Measurements from ENCODE around the gene SEC63. TPM values are rescaled to one million over a fixed set of nuclear protein-coding genes. Genes with fewer than 3 reads are reported as not detected.

The SEC63 gene
- total and polyA plus RNA-seq, 2 of the 4 experiments (the other 2 are of a cell fraction): 8.6 to 22.4 TPM

DNA sequence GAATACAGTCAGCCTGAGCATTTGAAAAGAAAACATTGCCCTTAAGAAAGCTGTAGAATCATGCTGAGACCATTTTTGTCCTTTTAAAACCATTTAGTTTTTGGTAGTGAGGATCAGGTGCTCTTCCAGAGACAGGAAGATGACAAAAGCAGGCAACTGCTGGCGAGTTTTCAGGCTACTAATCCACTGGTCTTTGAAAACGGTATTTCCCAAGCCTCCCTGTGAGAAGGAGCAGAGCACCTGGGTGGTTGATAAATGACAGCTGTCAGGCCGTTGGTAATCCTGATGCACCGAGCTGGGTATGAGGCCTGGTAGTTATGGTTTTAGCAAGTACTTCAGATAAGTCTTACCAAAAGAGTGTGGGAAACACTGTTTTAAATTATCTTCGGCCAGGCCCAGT lies 10.1 kb upstream of the SEC63 start:
- 80% methylated on average over 1 of the region's 5 CpGs; no CpG with 5 or more reads in 1 of the 2 experiments for whole genome bisulfite sequencing, 2 experiments (ENCODE audit: extremely low coverage in 2 of 2, insufficient read length in 1 of 2)
- Histone ChIP-seq H4K91ac (ENCODE audit: insufficient read depth, low read depth, low read length) (no peak overlapping the region), H2AFZ (replicated peaks; ENCODE audit: low read length, poor library complexity) (no peak overlapping the region), H2AK5ac (ENCODE audit: low read depth, low read length) (no peak overlapping the region), H3K27me3 (ENCODE audit: control insufficient read depth, insufficient read depth, low read length) (peaks cover 3% of the 10 kb centered on the region), H2AK9ac (replicated peaks; ENCODE audit: low read depth, low read length, poor library complexity) (no peak overlapping the region), H3K9me1 (ENCODE audit: insufficient read depth, low read length) (no peaks in the 10 kb centered on the region), H3K23ac (ENCODE audit: low read depth, low read length) (no peak overlapping the region), H3K56ac (ENCODE audit: extremely low read depth, insufficient read depth, low read length) (no peak overlapping the region), H3K4ac (ENCODE audit: low read depth, low read length) (no peak overlapping the region), H2BK15ac (ENCODE audit: low read depth, low read length) (no peak overlapping the region), H3K14ac (replicated peaks; ENCODE audit: low read depth, low read length) (no peak overlapping the region), H3K36me3 (ENCODE audit: control insufficient read depth, insufficient read depth, low read length) (no peaks in the 10 kb centered on the region), H3K9ac (ENCODE audit: low read depth, low read length) (no peak overlapping the region), H3K79me1 (ENCODE audit: low read depth in 1 of 2, low read length in 2 of 2) (no peaks in the 10 kb centered on the region), H4K20me1 (ENCODE audit: insufficient read depth, low read length) (no peaks in the 10 kb centered on the region), H2BK120ac (ENCODE audit: low read depth, low read length) (no peak overlapping the region), H4K8ac (ENCODE audit: low read depth in 2 of 2, low read length in 2 of 2) (no peak overlapping the region), H2BK20ac (ENCODE audit: low read depth, low read length) (no peak overlapping the region), H3K4me3 (ENCODE audit: insufficient read depth, low read depth, low read length) (no peak overlapping the region), H3K27ac (ENCODE audit: insufficient read depth, low read length) (no peak overlapping the region), H3K4me2 (ENCODE audit: low read depth, low read length) (no peak overlapping the region), H3K18ac (ENCODE audit: low read depth, low read length) (no peak overlapping the region), H2BK5ac (ENCODE audit: low read depth, low read length, poor library complexity, severe bottlenecking) (no peak overlapping the region), H3K4me1 (ENCODE audit: control insufficient read depth, insufficient read depth, low read length) (peaks cover 3% of the 10 kb centered on the region), H3K9me3 (ENCODE audit: control insufficient read depth, insufficient read depth, low read length) (no peaks in the 10 kb centered on the region), H4K5ac (ENCODE audit: low read depth, low read length) (no peak overlapping the region)
- in situ Hi-C loops (cut with MboI; ENCODE audit: low sequenced_read_pairs): no loop called here
- no TSS peak for BruUV-seq (replicated peaks)
- ATAC-seq (ENCODE audit: low read depth): no peak
- intact Hi-C loops (cut with micrococcal nuclease): no loop called here
- no peak for DNase-seq
- TF ChIP-seq MAZ (IDR thresholded peaks at IDR 0.05; ENCODE audit: borderline replicate concordance, low read depth, low read length) (no peak), MXI1 (IDR thresholded peaks at IDR 0.05; ENCODE audit: borderline replicate concordance, low read depth, low read length) (no peak), RFX5 (IDR thresholded peaks at IDR 0.05; ENCODE audit: low read depth, low read length) (no peak), FOS (IDR thresholded peaks at IDR 0.05; ENCODE audit: low read depth, low read length) (no peak), CHD1 (IDR thresholded peaks at IDR 0.05; ENCODE audit: low read depth, low read length) (no peak), NFE2L2 (IDR thresholded peaks at IDR 0.05; ENCODE audit: low read depth, low read length) (no peak), RCOR1 (IDR thresholded peaks at IDR 0.05; ENCODE audit: insufficient replicate concordance, low read length) (no peak), SMC3 (IDR thresholded peaks at IDR 0.05; ENCODE audit: low read depth, low read length) (no peak), POLR2A (IDR thresholded peaks at IDR 0.05; ENCODE audit: low read depth, low read length) (no peak), RAD21 (IDR thresholded peaks at IDR 0.05; ENCODE audit: low read length) (no peak)
- TF ChIP-seq, protein P1, sequence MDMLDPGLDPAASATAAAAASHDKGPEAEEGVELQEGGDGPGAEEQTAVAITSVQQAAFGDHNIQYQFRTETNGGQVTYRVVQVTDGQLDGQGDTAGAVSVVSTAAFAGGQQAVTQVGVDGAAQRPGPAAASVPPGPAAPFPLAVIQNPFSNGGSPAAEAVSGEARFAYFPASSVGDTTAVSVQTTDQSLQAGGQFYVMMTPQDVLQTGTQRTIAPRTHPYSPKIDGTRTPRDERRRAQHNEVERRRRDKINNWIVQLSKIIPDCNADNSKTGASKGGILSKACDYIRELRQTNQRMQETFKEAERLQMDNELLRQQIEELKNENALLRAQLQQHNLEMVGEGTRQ (IDR thresholded peaks at IDR 0.05; ENCODE audit: low read depth, low read length): no peak
- TF ChIP-seq, protein P2, sequence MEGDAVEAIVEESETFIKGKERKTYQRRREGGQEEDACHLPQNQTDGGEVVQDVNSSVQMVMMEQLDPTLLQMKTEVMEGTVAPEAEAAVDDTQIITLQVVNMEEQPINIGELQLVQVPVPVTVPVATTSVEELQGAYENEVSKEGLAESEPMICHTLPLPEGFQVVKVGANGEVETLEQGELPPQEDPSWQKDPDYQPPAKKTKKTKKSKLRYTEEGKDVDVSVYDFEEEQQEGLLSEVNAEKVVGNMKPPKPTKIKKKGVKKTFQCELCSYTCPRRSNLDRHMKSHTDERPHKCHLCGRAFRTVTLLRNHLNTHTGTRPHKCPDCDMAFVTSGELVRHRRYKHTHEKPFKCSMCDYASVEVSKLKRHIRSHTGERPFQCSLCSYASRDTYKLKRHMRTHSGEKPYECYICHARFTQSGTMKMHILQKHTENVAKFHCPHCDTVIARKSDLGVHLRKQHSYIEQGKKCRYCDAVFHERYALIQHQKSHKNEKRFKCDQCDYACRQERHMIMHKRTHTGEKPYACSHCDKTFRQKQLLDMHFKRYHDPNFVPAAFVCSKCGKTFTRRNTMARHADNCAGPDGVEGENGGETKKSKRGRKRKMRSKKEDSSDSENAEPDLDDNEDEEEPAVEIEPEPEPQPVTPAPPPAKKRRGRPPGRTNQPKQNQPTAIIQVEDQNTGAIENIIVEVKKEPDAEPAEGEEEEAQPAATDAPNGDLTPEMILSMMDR (conservative IDR thresholded peaks at IDR 0.05; ENCODE audit: low read depth, low read length): no peak
- dilution Hi-C loops (cut with HindIII; ENCODE audit: low sequenced_read_pairs, unreplicated experiment): no loop called here
- POLR2A ChIA-PET (ENCODE audit: unreplicated experiment): no interaction called here
- CTCF ChIA-PET: no interaction called here
